A673 (cell line): ENCODE measurements around the gene ZNF284.

Source experiments
- EZH2 ChIP-seq: fragments of 200-600 bp; sonication (generic); IDR thresholded peaks from 2 replicates; pipeline ENCODE4 v1.6.1; 2017; ENCODE audit warnings: borderline replicate concordance, low read depth, mild to moderate bottlenecking, mixed read lengths, antibody characterized with exemption, low read length; ENCODE audit not compliant: poor library complexity, severe bottlenecking
- TF ChIP-seq, protein P1 (sequence below): fragments of 300-800, 200-600 bp; sonication (generic); conservative IDR thresholded peaks from 2 replicates; pipeline ENCODE4 v1.5.1; 2017; ENCODE audit warnings: low read depth, mild to moderate bottlenecking, antibody characterized with exemption, low read length, moderate library complexity, mixed read lengths

DNA sequence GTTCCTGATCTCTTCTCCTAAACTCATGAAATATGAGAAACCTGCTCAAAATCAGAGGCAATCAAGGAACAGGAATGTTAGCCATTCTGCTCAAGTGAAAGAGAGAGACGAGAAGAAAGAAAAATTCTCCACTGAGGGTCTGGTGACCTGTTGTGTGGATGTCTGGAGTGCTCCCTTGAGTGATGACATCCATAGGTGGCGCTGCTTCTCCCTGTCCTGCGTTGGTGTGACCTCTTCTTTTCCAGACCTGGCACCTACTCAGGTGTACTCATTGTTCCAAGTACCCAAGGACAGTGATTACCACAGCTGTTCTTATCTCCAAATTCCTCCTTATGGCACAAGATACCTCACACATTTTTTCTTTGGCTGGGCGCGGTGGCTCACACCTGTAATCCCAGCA lies 16.1 kb upstream of the ZNF284 start:
- TF ChIP-seq, protein P1, sequence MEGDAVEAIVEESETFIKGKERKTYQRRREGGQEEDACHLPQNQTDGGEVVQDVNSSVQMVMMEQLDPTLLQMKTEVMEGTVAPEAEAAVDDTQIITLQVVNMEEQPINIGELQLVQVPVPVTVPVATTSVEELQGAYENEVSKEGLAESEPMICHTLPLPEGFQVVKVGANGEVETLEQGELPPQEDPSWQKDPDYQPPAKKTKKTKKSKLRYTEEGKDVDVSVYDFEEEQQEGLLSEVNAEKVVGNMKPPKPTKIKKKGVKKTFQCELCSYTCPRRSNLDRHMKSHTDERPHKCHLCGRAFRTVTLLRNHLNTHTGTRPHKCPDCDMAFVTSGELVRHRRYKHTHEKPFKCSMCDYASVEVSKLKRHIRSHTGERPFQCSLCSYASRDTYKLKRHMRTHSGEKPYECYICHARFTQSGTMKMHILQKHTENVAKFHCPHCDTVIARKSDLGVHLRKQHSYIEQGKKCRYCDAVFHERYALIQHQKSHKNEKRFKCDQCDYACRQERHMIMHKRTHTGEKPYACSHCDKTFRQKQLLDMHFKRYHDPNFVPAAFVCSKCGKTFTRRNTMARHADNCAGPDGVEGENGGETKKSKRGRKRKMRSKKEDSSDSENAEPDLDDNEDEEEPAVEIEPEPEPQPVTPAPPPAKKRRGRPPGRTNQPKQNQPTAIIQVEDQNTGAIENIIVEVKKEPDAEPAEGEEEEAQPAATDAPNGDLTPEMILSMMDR, result no peak
- no peak for TF ChIP-seq EZH2
